GM03348 (cell line): Measurements from ENCODE around the gene OR52E6.

ENCODE experiments used
- DNase-seq: peaks from one replicate; pipeline ENCODE4 v3.0.0; 2012; ENCODE audit warnings: low spot score

Gene OR52E6

DNA sequence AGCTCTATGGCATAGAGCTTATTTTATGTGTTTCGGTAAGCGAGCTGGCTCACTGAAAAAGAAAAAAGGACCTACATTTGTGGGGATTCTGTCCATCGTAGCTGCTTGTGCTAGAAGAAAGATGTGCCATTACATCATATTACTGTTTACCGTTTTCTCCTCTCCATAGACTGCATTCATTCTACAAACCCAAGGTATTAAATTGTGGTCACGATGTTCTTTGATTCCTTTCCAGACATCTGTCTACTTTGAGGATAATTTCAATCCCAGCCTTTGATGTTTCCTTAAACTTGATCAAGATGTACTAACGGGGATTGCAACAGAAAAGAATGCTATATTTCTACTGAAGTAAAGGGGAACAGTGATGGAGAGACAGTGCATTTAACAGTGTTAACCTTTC lies 45.2 kb downstream of the OR52E6 start:
- DNase-seq, result no peak

DNA sequence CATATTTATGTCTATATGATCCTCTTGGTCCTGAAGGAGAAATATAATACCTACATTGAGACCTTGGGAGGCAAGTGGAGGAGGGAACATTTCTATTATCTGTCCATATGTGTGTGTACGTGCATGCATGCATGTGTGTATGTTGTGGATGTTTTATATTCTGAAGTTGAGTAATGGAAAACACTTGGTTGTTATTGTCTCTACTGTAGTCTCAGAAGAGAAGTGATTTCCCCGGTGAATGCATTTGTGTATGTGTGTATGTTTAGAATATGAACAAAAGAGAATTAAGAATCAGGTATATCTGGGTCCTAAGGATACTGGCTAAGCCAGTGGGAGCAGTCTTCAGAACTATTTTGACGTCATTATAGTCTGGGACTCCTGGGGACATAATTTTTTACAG lies 50.5 kb downstream of the OR52E6 start, which contains the start of gene OR52N1:
Gene OR52N1, minus strand, starts transcription at position 101 of the 400 bp plus-strand sequence. CDS start 2,449 bp downstream, outside the sequence.
- DNase-seq, result no peak
